Esophagus muscularis mucosa (tissue), 4 donors: Measurements from ENCODE around the gene MED13L. TPM values are rescaled to one million over a fixed set of nuclear protein-coding genes. Genes with fewer than 3 reads are reported as not detected.

Experiments
- DNase-seq: peaks from one replicate; pipeline ENCODE4 v3.0.0-alpha.2; 2017; ENCODE audit errors: extremely low spot score
- H3K27ac ChIP-seq, 4 donors: fragments of 200-600 bp; sonication (generic); replicated peaks in 1 of 4; 1 replicate in 3 of 4; 2 replicates in 1 of 4; pipeline ENCODE4 v1.5.1; 2016 to 2019; ENCODE audit warnings: mild to moderate bottlenecking in 1 of 4
- H3K27me3 ChIP-seq, 4 donors: fragments of 200-600 bp; sonication (generic); one replicate each; pipeline versions ENCODE4 v1.5.1 to v1.6.0; 2016 to 2019
- H3K36me3 ChIP-seq, 4 donors: fragments of 200-600 bp; sonication (generic); one replicate each; pipeline ENCODE4 v1.5.1; 2016 to 2019
- H3K4me1 ChIP-seq, 4 donors: fragments of 200-600 bp; sonication (generic); one replicate each; pipeline ENCODE4 v1.5.1; 2016 to 2019
- H3K4me3 ChIP-seq, 4 donors: fragments of 200-600 bp; sonication (generic); 1 replicate in 2 of 4; 2 replicates in 2 of 4; pipeline ENCODE4 v1.5.1; 2016 to 2019; ENCODE audit warnings: mild to moderate bottlenecking in 4 of 4, moderate library complexity in 1 of 4
- H3K9me3 ChIP-seq, 4 donors: fragments of 200-600 bp; sonication (generic); 1 replicate in 3 of 4; 2 replicates in 1 of 4; pipeline ENCODE4 v1.5.1; 2016 to 2019
- CTCF ChIP-seq, 3 experiments: fragments of 200-600 bp in 2 of 3; fragments of 450-650 bp in 1 of 3; sonication (generic) in 2 of 3; IDR thresholded peaks; one replicate each; pipeline ENCODE4 v1.5.1; 2017 to 2019; ENCODE audit warnings: antibody characterized with exemption in 3 of 3, mild to moderate bottlenecking in 2 of 3, moderate library complexity in 1 of 3
- EP300 ChIP-seq: sonication (generic); formaldehyde crosslinking; IDR thresholded peaks from one replicate; pipeline ENCODE4 v1.6.1; 2017; ENCODE audit warnings: antibody characterized with exemption
- POLR2A ChIP-seq: fragments of 450-650 bp; IDR thresholded peaks from one replicate; pipeline ENCODE4 v1.6.1; 2017; ENCODE audit warnings: antibody characterized with exemption, moderate library complexity, mild to moderate bottlenecking, low read depth
- POLR2AphosphoS5 ChIP-seq, 2 donors: sonication (generic); formaldehyde crosslinking; IDR thresholded peaks; one replicate each; pipeline ENCODE4 v1.6.1; 2017; ENCODE audit warnings: antibody characterized with exemption in 2 of 2
- WGBS: methylation state at CpG from one replicate; pipeline ENCODE4 v1.1.5; 2018; 5-methylcytosine and 5-hydroxymethylcytosine counted together
- intact Hi-C: fragments of 100-400 bp; cut with DNase I; formaldehyde crosslinking; loops from one replicate; pipeline ENCODE4 v1.15.1; 2023
- total RNA-seq, 4 donors: library from RNA; depleted of rRNA; stranded (reverse); fragments of >200 nt; gene quantifications; one replicate each; pipeline versions ENCODE4 v1.1.0 to v1.2.1, GENCODE V29; 2016

Gene MED13L
- total RNA-seq, 4 donors from 2014 or later: 141 to 350 (median 175) TPM

DNA sequence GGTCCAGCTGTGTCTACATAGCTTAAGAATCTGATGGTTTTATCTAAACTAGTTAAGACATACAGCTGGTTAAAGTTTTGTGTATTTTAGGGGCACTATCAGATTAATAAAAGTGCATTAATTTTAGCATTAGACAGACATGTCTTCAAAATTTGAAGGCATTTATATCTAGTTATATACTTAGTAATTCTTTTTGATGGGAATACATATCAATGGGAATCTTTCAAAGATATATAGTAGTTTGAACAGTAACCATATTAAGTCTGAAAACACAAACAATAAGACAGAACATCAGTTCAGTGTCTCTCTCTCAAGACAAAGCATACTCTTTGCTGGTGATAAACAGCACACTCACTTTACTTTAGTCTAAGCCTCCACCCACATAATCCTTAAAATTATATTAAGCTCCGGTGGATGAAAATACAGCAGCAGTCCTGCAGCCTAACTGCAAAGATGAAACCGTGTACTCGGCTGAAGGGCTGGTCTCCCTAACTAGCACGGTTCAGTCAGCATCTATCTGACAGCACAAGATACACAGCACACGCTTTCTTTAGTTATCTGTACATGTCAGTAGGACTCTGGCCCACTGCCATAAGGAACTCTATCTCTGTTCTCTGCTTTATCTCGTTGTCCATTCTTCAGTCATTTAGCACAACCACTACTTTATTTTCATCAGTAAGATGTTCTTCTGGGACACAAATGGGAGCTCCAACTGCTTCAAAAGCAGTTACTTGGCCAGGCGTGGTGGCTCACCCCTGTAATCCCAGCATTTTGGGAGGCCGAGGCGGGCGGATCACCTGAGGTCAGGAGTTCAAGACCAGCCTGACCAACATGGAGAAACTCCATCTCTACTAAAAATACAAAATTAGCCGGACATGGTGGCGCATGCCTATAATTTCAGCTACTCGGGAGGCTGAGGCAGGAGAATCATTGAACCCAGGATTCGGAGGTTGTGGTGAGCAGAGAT is 80.5 kb downstream of the MED13L start:
- intact Hi-C loops: no loop called here
- H3K4me1 ChIP-seq: peaks cover 42 to 99% (median 91%) of the 10 kb centered on the region in 4 donors
- no peak for DNase-seq
- H3K27me3 ChIP-seq: no peaks in the 10 kb centered on the region
- TF ChIP-seq EP300 (no peak), POLR2AphosphoS5 (IDR thresholded peaks at IDR 0.05) (no peak), CTCF (IDR thresholded peaks at IDR 0.05) (no peak), POLR2A (no peak)
- WGBS: 71% methylated on average over 14 of the region's 14 CpGs
- no peaks in the 10 kb centered on the region for H3K9me3 ChIP-seq
- H3K36me3 ChIP-seq: no peaks in the 10 kb centered on the region
- no peak overlapping the region for H3K4me3 ChIP-seq
- H3K27ac ChIP-seq: no peak overlapping the region

- Histone ChIP-seq H3K27me3 (no peaks in the 10 kb centered on the region), H3K9me3 (no peaks in the 10 kb centered on the region), H3K4me3 (no peak overlapping the region), H3K27ac (no peak overlapping the region), H3K4me1 (peaks cover 37 to 99% (median 88%) of the 10 kb centered on the region in 4 donors), H3K36me3 (no peaks in the 10 kb centered on the region)
- intact Hi-C loops: no loop called here
- TF ChIP-seq POLR2AphosphoS5 (IDR thresholded peaks at IDR 0.05): no peak
- no peak for TF ChIP-seq POLR2A
- no peak for TF ChIP-seq EP300
- TF ChIP-seq CTCF (IDR thresholded peaks at IDR 0.05): no peak
- WGBS: 40% methylated on average over 3 of the region's 3 CpGs
- DNase-seq: no peak
These were observed 81.3 kb downstream of the MED13L start for GRCh38 chr12:116196226-116196625.

- WGBS: 75% methylated on average over 3 of the region's 3 CpGs
- TF ChIP-seq CTCF (IDR thresholded peaks at IDR 0.05) (no peak), POLR2A (no peak), POLR2AphosphoS5 (IDR thresholded peaks at IDR 0.05) (no peak), EP300 (no peak)
These were observed 82.5 kb downstream of the MED13L start for GRCh38 chr12:116194935-116195431.

GRCh38 chr12:116189692-116190091 is 87.8 kb downstream of the MED13L start:
- no peaks in the 10 kb centered on the region for H3K27me3 ChIP-seq
- no peaks in the 10 kb centered on the region for H3K9me3 ChIP-seq
- no peaks in the 10 kb centered on the region for H3K36me3 ChIP-seq
- H3K4me1 ChIP-seq: peaks cover 35 to 87% (median 84%) of the 10 kb centered on the region in 4 donors
- no peak overlapping the region for H3K27ac ChIP-seq
- no peak overlapping the region for H3K4me3 ChIP-seq
- no peak for DNase-seq
- intact Hi-C loops: no loop called here
- TF ChIP-seq POLR2A: no peak
- TF ChIP-seq POLR2AphosphoS5 (IDR thresholded peaks at IDR 0.05): no peak
- no peak for TF ChIP-seq CTCF (IDR thresholded peaks at IDR 0.05)
- TF ChIP-seq EP300: no peak

More at GRCh38 chr12:116194935-116195431, 82.5 kb downstream of the MED13L start:
- Histone ChIP-seq H3K4me3 (no peak overlapping the region), H3K36me3 (no peaks in the 10 kb centered on the region), H3K4me1 (peaks cover 40 to 97% (median 86%) of the 10 kb centered on the region in 4 donors), H3K27ac (no peak overlapping the region), H3K27me3 (no peaks in the 10 kb centered on the region), H3K9me3 (no peaks in the 10 kb centered on the region)
- DNase-seq: no peak
- intact Hi-C loops: no loop called here
